Body of pancreas (tissue), 4 donors: ENCODE measurements around the gene TSPEAR. TPM values are rescaled to one million over a fixed set of nuclear protein-coding genes. Genes with fewer than 3 reads are reported as not detected.

Experiments used
- ATAC-seq: fragments of 150-250 bp; one replicate; pipeline ENCODE4 v1.9.1; 2016
- DNase-seq, 4 donors: peaks; one replicate each; pipeline ENCODE4 v3.0.0-alpha.2; 2019
- H3K27ac ChIP-seq, 4 donors: fragments of 200-600 bp; sonication (generic); 1 replicate in 3 of 4; 2 replicates in 1 of 4; pipeline versions ENCODE4 v1.5.1 to v1.6.1; 2016 to 2019; ENCODE audit warnings: mild to moderate bottlenecking in 1 of 4, mixed read lengths in 1 of 4, moderate library complexity in 1 of 4
- H3K27me3 ChIP-seq, 2 donors: fragments of 200-600 bp; sonication (generic); one replicate each; pipeline ENCODE4 v1.6.0; 2016; ENCODE audit warnings: mild to moderate bottlenecking in 1 of 2
- H3K36me3 ChIP-seq, 2 donors: fragments of 200-600 bp; sonication (generic); replicated peaks in 1 of 2; 2 replicates each; pipeline ENCODE4 v1.5.1; 2016; ENCODE audit warnings: low read depth in 2 of 2; ENCODE audit not compliant: insufficient read depth in 1 of 2
- H3K4me1 ChIP-seq: fragments of 200-600 bp; sonication (generic); one replicate; pipeline ENCODE4 v1.6.0; 2016
- H3K4me3 ChIP-seq, 2 donors: fragments of 200-600 bp; sonication (generic); 1 replicate in 1 of 2; 2 replicates in 1 of 2; pipeline ENCODE4 v1.5.1; 2016 to 2019
- H3K9me3 ChIP-seq, 3 donors: fragments of 200-600 bp; sonication (generic); 1 replicate in 2 of 3; 2 replicates in 1 of 3; pipeline ENCODE4 v1.5.1; 2016
- CTCF ChIP-seq, 7 experiments: fragments of 450-650 bp in 4 of 7; fragments of 200-600 bp in 3 of 7; sonication (generic) in 3 of 7; IDR thresholded peaks; one replicate each; pipeline ENCODE4 v1.5.1; 2016 to 2019; ENCODE audit warnings: antibody characterized with exemption in 7 of 7
- POLR2A ChIP-seq, 3 donors: fragments of 450-650 bp; IDR thresholded peaks; one replicate each; pipeline ENCODE4 v1.6.1; 2016; ENCODE audit warnings: antibody characterized with exemption in 3 of 3, mild to moderate bottlenecking in 2 of 3
- WGBS, 2 donors: methylation state at CpG; one replicate each; pipeline ENCODE4 v1.1.5; 2017; 5-methylcytosine and 5-hydroxymethylcytosine counted together
- intact Hi-C: fragments of 100-400 bp; cut with DNase I; formaldehyde crosslinking; loops from one replicate; pipeline ENCODE4 v1.15.1; 2023
- total RNA-seq, 2 donors: library from RNA; depleted of rRNA; stranded (reverse); fragments of >200 nt; gene quantifications; one replicate each; pipeline ENCODE4 v1.1.0, GENCODE V29; 2016

The TSPEAR gene
- total RNA-seq, 2 donors from 2014 or later, result 0.52 TPM; not detected in 1

- H3K4me1 ChIP-seq, result no peaks in the 10 kb centered on the region
- 76 to 93% methylated on average over 5 to 15 of the region's 15 CpGs for WGBS, 2 donors
- ATAC-seq (no peak), DNase-seq (no peak)
- intact Hi-C loops, result no loop called here
- no peaks in the 10 kb centered on the region for H3K36me3 ChIP-seq
- TF ChIP-seq CTCF (IDR thresholded peaks at IDR 0.05), result peak in 2 of 7 experiments; percentile 7 to 12
- no peak for TF ChIP-seq POLR2A (IDR thresholded peaks at IDR 0.05)
- H3K9me3 ChIP-seq, result no peaks in the 10 kb centered on the region
- no peak overlapping the region for H3K27ac ChIP-seq
- H3K4me3 ChIP-seq, result no peak overlapping the region
- H3K27me3 ChIP-seq, result no peaks in the 10 kb centered on the region
Observed at GRCh38 chr21:44461464-44462001, 249.8 kb downstream of the TSPEAR start.

GRCh38 chr21:44461005-44461404, 250.4 kb downstream of the TSPEAR start:
- H3K27ac ChIP-seq, result no peak overlapping the region
- intact Hi-C loops, result no loop called here
- TF ChIP-seq CTCF (IDR thresholded peaks at IDR 0.05), result no peak
- no peak for TF ChIP-seq POLR2A (IDR thresholded peaks at IDR 0.05)
- ATAC-seq (no peak), DNase-seq (no peak)
- no peak overlapping the region for H3K4me3 ChIP-seq
- WGBS, 2 donors, result 94 to 100% methylated on average over 1 to 7 of the region's 8 CpGs
- no peaks in the 10 kb centered on the region for H3K9me3 ChIP-seq
- no peaks in the 10 kb centered on the region for H3K27me3 ChIP-seq
- peaks cover 5% of the 10 kb centered on the region for H3K4me1 ChIP-seq
- no peaks in the 10 kb centered on the region for H3K36me3 ChIP-seq

- H3K4me1 ChIP-seq, result peaks cover 9% of the 10 kb centered on the region
- no peak overlapping the region for H3K4me3 ChIP-seq
- H3K9me3 ChIP-seq, result no peaks in the 10 kb centered on the region
- H3K27me3 ChIP-seq, result no peaks in the 10 kb centered on the region
- 84 to 94% methylated on average over 8 of the region's 8 CpGs for WGBS, 2 donors
- intact Hi-C loops, result no loop called here
- H3K36me3 ChIP-seq, result no peaks in the 10 kb centered on the region
- no peak for TF ChIP-seq CTCF (IDR thresholded peaks at IDR 0.05)
- no peak for TF ChIP-seq POLR2A (IDR thresholded peaks at IDR 0.05)
- DNase-seq (no peak), ATAC-seq (no peak)
- no peak overlapping the region for H3K27ac ChIP-seq
Observed at GRCh38 chr21:44460441-44460755, 251.0 kb downstream of the TSPEAR start.

GRCh38 chr21:44459712-44460440, 251.5 kb downstream of the TSPEAR start:
- Histone ChIP-seq H3K27me3 (no peaks in the 10 kb centered on the region), H3K36me3 (no peaks in the 10 kb centered on the region), H3K27ac (no peak overlapping the region), H3K4me3 (no peak overlapping the region), H3K9me3 (no peaks in the 10 kb centered on the region), H3K4me1 (peaks cover 9% of the 10 kb centered on the region)
- no peak for DNase-seq
- TF ChIP-seq CTCF (IDR thresholded peaks at IDR 0.05) (no peak), POLR2A (IDR thresholded peaks at IDR 0.05) (no peak)
- no peak for ATAC-seq
- WGBS, 2 donors, result 75 to 80% methylated on average over 11 to 14 of the region's 14 CpGs
- intact Hi-C loops, result no loop called here
